CD4-positive, alpha-beta T cell treated with Interleukin-21 for 1 hour (primary cell): Measurements from ENCODE around the gene MBP.

Experiments used
- DNase-seq: peaks from one replicate; pipeline ENCODE4 v3.0.0-alpha.2; 2020

MBP gene

DNA sequence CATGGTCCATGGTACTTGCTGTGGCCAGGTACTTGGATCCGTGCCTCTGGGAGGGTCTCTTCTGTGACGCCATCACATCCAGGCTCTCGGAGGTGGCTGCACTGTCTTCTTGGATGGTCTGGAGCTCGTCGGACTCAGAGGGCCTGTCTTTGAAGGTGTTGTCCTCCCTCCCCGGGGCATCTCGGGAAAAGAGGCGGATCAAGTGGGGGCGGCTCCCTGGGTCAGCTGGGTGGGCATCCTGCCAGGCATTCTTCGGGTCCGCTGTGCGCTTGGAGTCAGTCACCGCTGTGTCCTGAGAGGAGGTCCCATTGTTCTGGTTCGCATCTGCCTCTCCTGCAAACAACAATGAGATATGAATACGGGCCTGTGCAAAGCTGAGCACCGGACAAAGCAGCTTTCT lies 115.6 kb downstream of the MBP start:
- DNase-seq = no peak

DNA sequence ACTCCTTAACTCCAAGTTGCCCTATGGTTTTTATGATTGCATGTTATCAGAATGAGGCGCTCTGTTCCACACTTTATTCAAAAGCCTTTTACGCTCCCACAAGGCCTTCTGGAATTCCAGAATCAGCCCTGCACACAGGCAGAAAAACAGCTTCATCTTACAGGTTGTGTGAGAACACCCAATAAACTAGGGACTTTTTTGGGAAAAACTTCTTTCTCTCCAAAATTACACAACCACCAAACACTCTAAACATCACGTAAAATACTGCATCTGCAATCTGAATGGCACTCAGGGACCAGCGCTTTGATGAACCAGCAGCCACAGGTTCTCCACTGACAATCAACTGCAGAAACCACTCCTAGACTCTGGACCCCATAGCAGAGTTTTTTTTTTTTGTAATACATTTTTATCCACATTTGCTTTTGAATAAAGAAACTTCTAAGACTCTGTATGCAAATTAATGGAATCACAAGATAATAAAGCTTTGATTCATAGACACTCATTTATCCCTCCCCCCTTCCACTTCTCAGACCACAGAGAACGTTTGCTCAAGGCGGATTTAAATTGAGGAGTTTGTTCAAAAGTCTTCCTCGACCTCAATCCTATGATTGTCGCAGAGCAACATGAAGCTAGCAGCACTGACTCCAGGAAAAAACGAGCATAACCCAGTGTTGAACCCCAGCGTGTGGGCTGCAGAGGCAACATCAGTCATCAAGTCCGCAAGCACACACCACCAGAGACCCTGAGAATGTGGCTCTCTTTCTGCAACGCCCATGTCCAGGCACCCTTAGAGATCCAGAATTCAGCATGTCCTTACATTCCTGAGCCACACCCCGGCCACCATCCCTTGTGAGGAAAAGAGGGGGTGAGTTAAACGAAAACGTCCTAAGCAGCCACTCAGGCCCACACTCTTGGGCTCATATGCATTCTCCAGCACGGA lies 116.5 kb downstream of the MBP start:
- no peak for DNase-seq

DNA sequence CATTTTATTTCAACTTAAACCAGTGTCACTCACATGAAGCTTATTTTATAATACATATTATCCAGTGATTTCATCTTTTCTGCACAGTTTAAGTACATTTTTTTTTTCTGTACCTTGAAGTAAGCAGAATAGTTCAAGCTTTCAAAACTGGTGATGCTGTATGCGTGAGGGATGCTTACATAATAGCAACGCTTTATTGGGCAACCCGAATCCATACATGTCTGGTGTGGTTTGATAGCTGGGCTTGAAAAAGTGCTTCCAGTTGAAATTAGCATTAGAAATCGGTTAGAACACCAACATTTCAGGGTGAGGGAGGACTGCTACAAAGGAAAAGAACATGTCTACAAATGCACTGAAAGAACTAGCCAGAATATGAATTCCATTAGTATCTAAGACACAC lies 117.4 kb downstream of the MBP start:
- DNase-seq = no peak

GRCh38 chr18:77014538-77014937 lies 118.0 kb downstream of the MBP start:
- no peak for DNase-seq

- no peak for DNase-seq
These were observed 118.6 kb downstream of the MBP start for GRCh38 chr18:77013811-77014521.

DNA sequence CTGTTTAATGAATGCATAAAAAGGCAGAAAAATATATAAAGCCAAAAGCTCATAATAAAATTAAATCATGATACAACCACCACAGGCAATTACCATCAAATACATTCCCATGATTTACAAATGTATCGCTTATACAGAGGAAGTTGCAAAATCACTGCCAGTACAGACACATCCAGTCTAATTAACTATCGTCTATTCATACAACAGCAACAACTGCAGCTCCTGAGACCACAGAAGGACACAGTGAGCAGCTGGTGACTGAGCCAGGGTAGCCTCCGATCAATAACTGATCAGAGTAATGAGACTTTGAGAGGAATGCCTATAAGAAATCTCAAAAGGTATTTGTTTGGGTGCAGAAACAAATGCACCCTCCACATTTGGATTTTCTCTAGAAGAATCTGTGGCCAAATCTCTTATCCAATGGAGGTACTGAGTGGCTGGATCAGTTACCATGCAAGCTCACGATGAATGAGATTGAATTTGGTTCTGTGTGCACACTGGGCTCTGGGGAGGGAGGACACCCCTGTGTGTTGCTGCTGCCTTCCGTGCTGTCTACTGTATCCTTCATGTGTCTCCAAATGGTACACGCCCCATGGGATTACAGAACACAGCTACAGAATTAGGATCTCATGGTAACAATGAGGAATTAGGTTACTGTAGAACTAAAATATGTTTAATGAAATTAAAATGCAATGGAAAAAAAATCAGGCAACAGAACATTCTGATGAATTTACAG lies 119.6 kb downstream of the MBP start:
- DNase-seq = no peak

DNA sequence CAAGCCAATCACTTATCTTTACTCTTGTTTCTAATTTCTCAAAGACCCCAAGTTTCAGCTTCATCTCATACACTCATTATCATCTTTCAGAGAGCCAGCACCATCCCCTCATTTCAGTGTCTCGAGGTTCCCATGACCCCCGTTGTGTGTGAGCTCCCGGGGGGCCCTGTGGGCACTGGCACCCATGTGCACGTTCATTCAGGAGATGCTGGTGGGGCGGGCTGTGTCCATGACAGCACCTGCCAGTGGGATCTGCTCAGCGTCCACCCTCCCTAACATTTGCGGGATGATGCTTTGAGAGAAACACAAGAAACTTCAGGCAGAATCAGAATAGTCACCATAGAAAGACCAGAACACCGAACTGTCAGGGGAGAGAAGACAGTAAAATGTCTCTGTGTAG lies 120.5 kb downstream of the MBP start:
- no peak for DNase-seq

DNA sequence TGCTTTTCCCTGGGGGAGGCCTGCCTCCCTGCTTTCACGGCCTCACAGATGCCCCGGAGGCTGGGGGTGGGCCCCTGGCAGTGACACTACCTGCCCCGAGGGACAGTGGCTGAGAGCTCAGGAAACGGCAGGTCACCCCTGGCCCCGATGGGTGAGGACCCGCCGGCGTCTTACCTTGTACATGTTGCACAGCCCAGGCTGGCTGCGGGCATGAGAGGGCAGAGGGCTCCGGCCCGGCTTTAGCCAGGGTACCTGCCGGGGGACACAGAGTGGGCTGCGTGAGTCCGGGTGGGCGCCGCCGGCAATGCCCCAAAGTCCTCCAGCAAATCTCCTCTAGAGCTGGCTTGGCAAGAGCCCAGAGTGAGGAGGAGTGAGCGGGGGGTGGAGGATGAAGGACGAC lies 122.9 kb downstream of the MBP start:
- no peak for DNase-seq

DNA sequence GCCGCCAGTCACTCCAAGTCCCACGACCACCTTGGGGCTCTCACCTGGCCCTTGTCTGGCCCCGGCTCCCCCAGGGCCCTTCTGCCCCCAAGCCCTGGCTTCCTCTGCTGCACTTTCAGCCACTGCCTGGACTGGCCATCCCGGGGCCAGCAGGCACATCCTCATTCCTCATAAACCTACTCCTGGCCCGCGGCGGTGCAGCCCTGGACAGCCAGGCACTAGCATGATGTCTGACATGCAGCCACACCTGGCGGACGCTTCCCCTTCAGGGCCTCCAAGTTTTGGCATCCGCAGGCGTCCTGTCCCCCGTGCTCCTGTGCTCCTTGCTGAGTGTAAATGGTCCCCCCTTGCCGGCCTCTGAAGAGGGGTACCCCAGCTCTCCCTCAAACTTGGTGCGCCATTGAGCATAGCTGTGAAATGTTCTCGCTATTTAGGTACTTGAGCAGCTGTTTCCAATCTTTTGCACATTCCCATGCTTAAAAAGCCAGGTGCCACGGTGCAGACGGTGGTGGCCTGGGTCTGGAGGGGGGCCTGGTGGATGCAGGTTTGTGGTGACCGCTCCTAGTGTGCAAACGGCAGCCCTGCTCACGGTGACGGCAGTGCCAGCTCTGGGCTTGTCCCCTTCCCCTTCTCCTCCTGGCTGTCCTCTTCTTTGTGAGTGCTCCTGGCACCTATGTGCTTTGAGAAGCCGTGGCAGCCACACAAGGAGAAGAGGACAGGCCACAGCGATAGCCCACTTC lies 123.8 kb downstream of the MBP start:
- DNase-seq = no peak

DNA sequence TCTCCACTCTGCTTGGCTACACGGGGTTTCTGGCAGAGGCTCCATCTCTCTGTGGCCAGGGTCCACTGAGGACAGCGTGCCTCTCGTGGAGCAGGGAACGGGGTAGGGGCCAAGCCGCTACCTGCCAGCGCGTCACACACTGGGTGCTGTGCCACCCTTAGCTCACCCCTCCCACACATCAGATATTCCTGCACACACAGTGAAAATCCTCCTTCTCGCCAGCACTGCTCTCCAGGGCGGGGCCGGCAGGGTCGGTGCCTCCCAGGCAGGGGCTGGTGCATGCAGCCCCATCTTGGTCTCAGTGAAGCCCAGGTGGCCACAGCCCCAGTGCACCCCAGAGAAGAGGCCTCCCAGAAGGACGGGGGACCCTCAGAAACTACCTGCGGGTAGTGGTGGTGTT lies 124.6 kb downstream of the MBP start:
- DNase-seq = no peak

GRCh38 chr18:77007251-77007650 lies 125.3 kb downstream of the MBP start:
- no peak for DNase-seq

DNA sequence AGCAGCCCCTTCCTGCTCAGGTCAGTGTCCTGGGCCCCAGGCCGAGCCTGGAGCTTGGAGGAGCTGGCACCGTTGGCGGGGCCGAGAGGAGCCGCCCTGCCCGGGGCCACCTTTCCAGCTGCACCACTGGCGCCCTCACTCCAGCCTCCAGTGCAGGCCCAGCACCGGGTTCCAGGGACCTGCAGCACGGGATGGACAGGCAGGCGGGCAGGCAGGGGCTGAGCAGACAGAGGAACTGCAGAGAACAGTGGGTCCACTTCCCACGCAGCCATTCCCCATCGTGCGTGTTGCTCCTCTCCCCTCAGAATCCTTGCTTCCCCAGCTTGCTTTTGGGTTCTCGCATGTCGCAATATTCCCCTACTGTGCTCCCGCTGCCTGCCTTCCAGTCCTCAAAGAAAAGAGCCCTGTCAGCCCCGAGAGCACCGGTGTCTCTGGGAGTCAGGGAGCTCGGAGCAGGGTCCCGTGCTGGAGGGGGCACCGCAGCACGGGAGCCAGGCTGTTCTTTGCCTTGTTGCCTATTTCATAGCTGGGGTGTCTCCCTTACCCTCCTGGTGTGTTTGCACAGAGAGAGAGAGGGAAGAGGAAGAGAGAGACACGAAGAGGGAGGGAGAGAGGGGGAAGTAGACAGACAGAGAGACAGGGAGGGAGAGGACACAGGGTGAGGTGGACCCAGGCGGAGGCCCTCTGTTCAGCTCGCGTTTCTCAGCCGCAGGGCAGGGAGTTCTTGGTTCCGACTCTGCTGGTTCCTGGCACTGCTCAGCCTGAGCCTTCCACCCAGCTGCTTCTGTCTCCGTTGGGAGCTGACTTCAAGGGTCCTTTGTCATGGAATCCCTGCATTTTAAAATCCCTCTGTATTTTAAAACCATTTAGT lies 126.0 kb downstream of the MBP start:
- DNase-seq = no peak

- DNase-seq = no peak
These were observed 126.9 kb downstream of the MBP start for GRCh38 chr18:77005651-77006195.

- no peak for DNase-seq
These were observed 127.8 kb downstream of the MBP start for GRCh38 chr18:77004555-77005380.

GRCh38 chr18:77003316-77003715 lies 129.3 kb downstream of the MBP start:
- DNase-seq = no peak

DNA sequence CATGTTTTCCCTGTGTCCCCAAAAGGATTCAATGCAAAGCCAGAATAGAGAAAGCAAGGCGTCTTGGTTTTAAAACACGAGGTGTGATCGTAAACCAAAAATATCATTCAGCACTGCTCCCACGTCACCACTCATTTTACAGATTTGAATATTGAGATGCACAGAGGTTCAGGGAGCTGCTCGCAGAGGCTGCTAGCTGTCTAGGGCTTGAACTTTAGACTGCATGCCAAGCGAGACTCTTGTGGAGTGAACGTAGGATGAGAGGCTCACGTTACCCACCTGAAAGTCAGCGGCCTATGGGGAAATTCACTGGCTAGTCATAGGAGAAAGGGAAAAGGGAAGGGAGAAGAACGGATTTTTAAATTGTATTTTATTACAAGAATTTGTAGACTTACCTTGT lies 130.1 kb downstream of the MBP start:
- no peak for DNase-seq

DNA sequence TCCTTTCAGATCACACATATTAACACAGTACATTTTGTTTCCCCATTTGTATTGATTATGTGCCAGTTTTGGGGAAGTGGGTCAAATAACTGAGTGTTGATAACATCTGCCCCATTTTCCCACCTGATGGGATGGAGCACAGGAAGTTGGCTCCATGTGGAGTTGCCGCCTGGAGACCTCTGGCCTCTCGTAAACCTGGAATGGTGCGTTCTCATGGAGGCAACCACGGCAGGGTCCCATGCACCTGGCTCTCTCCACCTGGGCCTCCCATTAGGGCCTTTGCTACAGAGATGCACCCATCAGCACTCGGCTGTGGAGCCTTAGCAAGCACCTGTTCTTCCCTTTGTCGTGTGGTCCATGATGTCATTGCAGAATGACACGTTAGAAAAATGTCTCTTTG lies 130.6 kb downstream of the MBP start:
- DNase-seq = no peak

DNA sequence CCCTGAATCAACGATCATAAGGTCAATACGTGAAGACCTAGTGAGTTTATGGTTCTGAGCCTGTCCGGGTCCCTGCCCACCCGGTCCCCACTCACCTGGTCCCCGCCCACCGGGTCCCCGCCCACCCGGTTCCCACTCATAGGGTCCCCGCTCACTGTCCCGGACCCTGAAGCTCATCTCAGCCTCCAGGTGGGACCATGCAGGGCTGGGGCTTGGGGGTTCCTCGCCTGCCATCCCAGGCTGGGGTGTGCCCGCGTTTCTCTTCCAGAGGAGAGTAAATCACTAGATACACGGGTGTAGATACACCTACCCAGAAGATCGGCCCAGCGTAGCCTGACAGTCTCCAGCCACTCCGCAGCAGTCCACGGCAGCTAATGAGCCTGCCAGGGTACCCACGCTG lies 131.5 kb downstream of the MBP start:
- DNase-seq = no peak

DNA sequence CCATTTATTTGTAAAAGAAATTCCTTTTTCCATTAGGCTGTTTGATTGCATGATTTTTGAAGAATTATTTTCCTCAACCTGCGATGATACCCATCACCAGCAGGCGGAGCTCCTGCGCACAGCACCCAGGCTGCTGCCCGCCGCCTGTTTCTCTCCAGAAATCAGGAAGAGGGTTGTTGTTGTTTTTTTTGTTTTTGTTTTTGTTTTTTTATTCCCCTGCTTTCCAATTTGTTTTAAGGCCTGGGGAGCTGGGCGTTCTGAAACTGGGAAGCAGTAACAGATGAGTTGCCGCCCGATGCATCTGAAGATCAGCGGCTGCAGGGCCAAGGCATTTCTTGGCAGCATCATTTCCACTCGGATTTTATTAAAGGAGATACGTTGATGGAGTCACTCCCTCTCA lies 132.1 kb downstream of the MBP start:
- peak; percentile 51 for DNase-seq

GRCh38 chr18:76999077-76999476 lies 133.5 kb downstream of the MBP start:
- no peak for DNase-seq
